ENCODE measurements around the gene KIF26B.
"Not testable (repeated sequence)": the region's sequence is repeated elsewhere in the genome, so short reads cannot be mapped to it uniquely, and the experiment has no call there.

Gene KIF26B

DNA sequence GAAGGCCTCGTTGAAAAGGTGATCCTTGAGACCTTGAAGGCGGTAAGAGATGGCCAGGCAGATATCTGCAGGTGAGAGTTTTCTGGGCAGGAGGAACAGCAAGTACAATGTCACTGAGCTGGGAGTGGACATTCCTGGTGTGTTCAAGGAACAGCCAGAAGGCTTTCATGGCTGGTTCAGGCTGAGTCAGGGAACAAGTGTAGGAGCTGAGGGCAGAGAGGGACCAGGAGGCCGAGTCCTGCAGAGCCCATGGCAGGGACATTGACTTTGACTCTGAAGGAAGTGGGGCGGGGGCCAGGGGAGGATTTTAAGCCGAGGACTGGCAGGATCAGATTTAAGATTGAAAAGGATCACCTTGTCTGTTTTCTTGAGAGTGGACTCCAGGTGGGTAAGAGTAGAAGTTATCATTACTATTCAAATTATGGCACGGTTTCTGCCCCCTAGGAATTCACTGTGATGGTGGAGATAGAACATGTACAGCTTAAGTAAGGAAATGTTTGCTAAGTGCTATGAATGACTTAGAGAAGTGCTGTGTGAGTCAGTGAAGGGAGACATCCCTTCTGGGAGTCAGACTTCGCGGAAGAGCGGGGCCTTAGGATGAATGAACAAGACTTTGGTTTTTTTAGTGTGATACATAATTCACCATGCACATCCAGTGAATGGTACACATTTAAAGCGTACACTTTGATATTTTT, 202.3 kb downstream of the KIF26B start:
- DNase-seq (ENCODE audit: low read depth): no peak

DNA sequence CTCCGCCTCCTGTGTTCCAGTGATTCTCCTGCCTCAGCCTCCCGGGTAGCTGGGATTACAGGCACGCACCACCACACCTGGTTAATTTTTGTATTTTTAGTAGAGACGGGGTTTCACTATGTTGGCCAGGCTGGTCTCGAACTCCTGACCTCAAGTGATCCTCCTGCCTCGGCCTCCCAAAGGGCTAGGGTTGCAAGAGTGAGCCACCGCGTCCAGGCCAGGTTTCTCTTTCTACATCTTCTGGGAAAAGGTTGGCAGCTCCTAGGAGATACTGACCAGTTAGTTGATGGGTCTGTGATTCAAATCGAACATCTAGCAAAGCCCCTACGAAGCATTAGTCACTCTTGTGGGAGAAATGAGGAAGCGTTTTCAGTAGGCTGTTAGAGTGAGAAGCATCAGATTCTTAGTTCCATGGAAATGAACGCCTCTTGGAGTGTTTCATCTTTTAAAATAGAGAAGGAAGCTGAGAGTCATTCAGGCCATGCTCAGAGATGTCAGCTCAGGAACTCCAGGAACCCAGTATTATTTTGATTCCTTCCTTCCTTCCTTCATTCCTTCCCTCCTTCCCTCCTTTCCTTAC, 204.4 kb downstream of the KIF26B start:
- DNase-seq (ENCODE audit: low read depth): not testable (repeated sequence)

DNA sequence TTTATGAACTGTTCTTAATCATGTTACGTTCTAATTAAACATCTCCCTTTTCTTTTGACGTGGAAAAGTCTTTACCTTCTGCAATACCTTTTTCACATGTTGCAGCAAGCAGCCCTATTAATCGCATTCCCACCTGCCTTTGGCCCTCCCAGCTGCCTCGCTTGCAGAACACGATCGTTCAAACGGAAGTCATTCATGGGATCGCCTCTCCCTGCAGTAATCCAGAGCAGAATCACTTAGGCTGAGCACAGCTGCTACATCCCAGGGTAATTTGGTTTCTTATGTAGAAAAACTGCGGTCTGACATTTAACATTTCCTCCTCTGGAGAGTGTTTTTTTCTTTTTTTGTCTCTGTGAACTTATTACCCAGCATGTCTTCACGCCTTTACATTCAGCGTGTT, 206.3 kb downstream of the KIF26B start:
- DNase-seq (ENCODE audit: low read depth): no peak

DNA sequence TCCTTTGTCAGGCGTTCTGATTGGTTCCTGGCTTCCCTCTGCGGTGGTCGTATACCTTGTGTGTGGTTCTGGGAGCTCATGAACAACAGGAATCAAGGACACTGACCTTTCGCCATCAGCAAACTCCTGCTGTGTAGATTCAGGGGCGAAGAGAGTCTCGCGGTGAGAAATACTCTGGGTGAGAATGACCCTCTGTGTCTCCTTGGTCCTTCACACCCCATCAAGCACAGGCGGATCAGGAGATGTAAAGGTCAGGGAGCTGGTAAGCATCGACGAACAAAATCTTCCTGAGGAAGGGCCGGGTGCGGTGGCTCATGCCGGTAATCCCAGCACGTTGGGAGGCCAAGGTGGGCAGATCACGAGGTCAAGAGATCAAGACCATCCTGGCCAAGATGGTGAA, 207.2 kb downstream of the KIF26B start:
- no peak for DNase-seq (ENCODE audit: low read depth)

DNA sequence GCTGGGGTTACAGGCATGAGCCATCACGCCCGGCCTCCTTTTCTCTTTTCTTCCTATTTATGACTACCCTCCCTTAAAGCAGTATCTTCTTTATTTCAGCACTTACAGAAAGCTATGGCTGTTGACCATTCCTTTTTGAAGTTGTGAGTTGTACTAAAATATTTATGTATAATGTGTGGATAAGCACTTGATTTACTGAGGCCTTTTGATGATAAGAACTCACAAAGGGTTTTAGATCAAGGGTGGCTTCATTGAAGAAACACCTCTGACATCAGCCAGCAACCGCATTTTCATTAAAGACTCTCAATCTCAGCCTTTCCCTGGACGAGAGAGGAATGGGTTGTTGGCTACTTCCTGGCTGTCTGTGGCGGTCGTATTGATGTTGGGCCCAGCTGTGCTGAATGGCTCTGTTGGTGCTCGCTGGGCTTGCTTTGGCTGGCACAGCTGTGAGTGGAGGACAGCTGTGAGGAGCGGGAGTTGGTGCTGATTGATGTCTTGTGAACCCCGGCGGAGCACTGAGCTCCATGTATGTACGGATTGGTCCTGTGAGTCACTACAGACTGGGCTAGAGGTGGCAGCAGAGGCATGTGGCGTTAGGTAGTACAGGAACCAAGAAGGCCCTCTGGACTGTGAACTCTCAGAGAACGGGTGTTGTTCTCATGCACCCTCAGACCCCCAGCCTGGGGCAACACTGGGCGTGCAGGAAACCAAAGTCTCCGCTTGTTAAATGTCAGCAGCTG, 208.8 kb downstream of the KIF26B start:
- DNase-seq (ENCODE audit: low read depth): no peak

DNA sequence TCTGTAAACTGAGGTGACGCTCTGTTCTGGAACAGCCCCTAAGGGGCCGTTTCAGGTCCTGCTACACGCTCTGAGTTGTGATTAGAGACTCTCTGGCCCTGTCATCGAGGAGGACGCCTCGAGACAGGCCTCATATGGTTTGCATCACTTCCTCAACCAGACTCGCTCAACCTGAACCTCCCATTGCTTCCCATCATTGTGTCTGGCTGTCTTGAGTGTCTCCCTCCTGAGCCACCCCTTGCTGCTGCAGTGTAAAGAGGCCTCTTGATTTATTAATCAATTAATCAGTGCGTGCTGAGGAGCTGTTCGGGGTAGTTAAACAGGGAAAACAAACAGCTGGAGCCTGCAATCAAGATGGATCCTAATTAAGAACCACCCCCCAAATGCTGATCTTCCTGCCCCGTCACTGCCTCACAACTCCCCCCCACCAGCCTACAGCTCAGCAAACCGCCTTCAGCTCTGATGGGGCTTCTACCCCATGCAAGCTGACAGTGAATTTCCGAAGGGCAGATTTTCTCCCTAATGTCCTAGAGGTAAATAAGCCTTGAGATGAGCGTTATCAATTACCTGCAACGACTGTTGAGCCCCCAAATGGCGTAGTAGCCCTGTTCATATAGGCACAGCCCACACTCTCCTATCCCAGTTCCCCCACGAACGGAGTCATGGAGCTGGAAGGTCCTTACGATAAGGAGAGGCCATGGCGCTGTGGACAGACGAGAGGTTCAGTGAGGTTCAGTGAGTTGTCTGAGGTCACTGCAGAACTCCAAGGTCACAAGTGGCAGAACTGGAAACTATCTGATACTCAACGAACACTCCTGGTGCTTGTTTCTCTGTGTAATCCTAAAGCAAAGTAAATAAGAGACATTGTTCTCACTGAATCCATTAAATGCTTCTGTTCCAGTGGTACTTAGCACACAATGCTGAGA, 210.6 kb downstream of the KIF26B start:
- DNase-seq (ENCODE audit: low read depth): no peak

DNA sequence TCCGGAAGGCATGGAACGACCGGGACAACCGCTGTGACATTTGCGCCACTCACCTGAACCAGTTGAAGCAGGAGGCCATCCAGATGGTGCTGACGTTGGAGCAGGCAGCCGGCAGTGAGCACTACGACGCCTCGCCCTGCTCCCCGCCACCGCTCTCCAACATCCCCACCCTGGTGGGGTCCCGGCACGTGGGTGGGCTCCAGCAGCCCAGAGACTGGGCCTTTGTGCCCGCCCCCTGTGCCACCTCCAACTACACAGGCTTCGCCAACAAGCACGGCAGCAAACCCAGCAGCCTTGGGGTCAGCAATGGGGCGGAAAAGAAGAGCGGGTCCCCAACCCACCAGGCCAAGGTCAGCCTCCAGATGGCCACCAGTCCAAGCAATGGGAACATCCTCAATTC, 212.1 kb downstream of the KIF26B start:
- no peak for DNase-seq (ENCODE audit: low read depth)

DNA sequence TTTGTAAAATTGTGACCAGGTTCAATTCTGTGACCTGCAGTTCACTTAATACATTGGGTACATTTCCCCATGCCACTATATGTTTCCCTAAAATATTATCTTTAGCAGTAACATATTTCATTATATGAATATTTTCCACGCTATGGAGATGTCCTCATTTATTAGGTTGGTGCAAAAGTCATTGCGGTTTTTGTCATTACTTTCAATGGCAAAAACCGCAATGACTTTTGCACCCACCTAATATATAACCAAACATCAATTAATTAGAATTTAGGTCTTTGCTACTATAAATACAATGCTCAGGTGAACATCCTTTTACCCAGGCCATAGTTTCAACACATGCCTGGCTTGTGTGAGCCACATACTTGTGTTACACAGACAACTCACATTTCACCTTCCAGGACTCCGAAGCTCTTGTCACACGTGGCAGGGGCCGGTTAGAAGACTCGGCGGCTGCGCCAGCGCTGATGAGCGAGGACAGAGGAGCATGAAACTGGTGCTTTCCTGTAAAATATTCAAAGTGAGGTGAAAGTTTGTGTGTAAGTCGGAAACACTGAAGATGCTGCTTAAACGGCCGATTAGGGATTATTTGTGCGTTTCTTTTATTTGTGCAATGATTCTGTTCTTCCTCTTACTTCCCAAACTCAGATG, 215.5 kb downstream of the KIF26B start:
- no peak for DNase-seq (ENCODE audit: low read depth)

DNA sequence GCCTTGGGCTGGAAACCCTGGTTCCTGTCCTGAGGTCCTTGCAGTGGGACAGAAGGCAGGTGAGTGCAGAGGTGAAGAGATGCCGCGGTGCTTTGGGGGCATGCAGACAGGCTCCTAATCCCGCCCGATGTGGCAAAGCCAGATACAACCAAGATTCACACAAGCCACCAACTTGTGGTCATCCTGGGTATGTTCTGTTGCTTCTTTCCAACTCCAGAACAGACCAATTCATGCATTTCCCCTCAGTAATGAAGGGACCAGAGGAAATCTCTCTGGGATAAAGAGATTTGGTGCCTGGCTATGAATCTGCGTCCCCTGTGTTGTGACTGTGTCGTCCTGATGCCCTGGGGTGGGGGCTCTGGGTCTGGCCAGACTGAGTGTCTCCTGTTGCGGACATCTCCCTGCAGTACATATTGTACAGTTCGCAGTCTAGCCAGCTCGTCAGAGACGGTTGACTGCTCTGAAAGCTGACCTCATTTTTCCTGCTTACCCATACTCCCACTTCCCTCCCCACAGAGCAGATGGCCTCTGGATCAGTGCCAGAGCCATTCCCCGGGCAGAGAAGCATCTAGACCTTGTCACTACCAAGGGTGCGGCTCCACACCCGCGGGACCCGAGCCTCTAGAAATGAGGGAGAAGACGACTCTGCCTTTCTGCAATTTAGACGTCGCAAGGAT, 216.3 kb downstream of the KIF26B start:
- DNase-seq (ENCODE audit: low read depth): no peak

DNA sequence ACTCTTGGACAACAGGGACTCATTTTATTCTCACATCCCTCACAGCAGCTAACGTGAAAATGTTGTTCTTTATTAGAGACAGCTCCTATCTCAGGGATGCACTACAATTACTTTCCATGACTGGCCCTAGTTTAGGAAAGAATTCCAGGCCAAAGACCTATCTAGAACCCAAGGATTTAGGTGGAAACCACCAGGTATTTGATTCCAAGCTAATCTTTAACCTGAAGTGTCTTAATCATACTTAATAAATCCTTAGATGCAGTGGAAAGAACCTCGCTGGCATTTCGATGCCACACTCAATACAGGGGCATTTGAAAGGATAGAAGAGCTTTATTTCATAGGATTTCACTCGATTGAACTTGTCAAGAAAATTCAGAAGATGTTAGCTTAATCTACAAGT, 218.3 kb downstream of the KIF26B start:
- DNase-seq (ENCODE audit: low read depth): no peak

DNA sequence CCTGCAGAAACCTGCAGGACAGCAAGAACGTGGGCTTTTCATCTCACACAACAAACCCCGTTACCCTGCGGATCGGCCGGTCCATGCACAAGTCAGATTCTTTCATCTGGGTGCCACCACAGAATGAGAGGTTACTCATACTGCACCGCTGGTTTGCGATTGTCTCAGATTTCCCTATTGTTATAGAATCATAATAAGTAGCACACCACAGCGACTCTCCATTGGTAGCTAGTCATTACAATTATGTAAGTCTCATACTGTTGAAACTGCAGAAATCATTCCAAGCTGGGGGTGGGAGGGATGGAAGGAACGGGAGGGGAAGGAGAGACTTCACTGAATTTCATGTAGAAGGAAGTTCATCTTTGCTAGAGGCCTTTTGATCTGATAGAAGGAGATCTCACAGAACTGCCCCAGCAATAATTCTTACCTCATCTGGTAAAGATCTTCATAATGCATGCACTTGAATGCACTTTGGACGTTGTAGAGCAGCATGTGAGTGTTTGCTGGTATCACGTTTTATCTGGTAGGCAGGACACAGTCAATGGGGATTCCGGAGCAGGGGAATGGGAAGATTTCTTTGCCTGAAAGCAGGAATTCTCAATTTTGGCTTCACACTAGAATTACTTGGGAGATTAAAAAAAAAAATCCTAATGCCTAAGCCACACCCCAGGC, 221.1 kb downstream of the KIF26B start:
- DNase-seq (ENCODE audit: low read depth): no peak

DNA sequence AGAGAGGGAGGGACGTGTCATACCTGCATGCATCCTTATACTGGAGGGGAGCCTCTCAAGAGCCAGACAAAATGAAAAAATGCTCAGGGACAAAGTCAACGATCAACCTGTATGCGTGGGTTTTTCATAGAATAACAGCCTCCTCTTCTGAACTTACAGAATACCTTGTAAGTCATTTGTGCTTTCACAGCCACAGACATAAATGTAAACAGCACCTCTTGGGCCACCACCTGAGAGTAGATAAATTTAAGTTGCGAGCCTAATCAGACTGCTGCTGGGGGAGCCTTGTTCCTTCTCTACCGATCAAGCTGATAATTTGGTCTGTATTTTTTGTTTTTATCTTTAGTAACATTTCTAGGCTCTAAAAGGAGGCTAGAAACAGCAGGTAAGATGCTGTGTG, 223.1 kb downstream of the KIF26B start:
- DNase-seq (ENCODE audit: low read depth): no peak

DNA sequence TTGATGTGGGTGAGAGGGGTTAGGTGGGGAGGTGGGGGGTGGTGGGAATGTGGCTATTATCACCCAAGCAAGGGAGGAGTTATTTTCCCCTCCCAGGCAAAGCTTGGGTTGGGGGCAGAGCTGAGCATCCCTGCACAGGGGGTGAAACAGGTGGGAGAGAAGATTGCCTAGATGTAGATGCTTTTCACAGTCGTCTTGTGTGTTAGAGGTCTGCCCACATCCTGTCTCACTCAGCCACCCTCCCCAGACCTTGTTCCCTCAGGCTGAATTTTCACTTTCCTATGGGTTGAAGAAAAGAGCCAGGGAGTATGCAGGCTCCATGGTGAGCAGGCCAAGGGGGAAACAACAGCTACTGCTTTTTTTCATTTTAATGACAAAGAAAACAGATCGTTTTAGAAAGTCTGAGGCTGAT, 223.5 kb downstream of the KIF26B start:
- no peak for DNase-seq (ENCODE audit: low read depth)

DNA sequence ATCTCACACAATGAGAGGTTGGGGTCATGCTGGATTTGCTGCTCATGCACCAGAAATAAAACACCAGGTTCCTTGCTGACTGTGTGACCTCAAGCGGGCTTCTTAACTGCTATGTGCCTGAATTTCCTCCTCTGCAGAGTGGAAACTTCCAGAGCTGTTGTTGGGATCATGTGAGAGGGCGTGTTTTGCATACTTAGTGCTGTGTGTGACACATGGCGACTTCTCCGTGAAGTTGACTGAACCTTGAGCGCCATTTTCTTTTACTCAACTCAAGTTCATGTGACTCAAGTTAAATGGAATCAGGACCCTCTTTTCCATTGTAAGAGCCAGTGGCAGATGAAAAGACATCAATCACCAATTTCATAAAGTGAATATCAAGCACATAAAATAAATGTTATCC, 224.0 kb downstream of the KIF26B start:
- DNase-seq (ENCODE audit: low read depth): no peak

DNA sequence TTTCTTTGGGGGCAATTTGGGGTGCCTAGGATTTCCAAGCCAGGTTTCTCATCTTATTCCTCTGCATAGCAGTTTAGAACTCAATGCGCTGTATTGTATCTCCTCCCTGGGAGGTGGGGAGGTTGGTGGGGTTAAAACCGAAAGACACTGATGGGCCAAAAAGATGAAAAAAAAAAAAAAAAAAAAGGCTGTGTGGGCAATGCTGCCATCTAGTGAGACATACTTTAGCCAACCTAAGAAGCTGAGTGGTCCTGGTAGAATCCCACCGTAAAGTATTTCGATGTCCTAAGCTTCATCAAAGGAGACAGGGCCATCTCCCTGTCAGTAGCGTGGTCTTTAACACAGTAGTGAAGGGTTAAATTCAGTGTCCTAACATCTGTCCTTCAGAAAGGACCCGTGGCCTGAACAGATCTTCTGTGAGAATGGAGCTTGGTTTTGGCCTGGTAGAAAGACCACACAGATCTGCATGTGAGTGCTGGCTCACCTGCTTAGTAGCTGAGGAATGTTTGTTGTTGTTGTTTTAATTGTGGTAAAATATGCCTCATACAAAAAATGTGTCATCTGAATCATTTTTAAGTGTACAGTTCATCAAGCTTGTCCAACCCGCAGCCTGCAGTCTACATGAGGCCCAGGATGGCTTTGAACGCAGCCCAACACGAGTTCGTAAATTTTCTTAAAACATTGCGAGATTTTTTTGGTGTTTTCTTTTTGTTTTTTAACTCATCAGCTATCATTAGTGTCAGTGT, 226.2 kb downstream of the KIF26B start:
- DNase-seq (ENCODE audit: low read depth): no peak

DNA sequence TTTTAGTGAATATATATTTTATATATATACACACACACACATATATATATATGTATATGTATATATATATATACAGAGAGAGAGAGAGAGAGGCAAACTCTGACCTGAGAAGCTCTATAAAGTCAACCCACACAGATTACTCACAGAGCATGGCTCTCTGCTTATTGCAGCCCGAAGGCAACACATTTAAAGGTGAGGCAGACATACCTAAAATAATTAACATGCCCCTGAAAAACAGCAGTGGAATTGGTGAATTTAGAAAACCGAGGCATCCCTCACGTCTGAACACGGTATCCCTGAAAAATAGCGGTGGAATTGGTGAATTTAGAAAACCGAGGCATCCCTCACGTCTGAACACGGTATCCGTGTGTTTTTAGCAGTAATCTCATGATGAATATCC, 228.2 kb downstream of the KIF26B start:
- DNase-seq (ENCODE audit: low read depth): no peak

DNA sequence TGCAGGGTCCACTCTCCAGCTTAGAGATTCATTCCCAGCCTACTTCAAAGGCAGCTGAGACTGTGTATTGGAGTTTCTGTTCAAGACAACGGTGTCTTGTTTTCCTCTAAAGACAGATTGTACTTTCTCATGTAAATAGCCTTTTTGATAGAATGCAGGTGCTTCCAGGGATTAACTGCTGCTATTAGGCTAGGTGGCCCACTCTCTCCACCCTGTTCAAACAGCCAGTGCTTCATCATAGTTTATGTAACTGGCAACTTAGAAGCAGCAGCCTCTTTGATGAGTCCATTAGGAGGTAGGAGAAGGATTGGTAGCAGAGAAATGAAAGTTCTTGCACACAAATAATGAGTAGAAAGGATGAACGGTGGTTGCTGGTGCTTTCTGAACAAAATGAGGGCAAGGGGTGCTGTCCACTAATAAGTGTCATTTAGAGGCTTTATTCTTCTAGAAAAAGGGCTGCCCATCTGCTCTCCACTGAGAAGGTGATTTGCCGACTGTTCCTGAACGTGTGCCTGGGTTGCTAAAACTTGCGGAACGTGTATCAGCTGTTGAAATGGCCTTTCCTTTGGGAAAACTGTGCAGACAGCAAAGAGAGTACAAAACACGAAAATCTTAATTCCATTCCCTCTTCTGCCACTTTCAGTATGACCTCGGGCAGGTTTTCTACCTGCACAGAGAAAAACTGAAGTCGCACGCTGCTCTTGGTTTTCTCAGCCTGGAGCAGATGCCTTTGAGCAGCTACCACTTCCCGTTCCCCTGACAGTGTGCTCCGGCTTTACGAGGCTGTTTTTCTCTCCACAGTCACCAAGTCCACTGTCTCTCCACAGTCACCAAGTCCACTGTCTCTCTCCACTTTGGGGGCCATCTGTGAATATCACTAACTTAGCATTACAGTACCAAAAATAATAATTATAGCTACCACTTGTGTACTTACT, 228.9 kb downstream of the KIF26B start:
- DNase-seq (ENCODE audit: low read depth): no peak

DNA sequence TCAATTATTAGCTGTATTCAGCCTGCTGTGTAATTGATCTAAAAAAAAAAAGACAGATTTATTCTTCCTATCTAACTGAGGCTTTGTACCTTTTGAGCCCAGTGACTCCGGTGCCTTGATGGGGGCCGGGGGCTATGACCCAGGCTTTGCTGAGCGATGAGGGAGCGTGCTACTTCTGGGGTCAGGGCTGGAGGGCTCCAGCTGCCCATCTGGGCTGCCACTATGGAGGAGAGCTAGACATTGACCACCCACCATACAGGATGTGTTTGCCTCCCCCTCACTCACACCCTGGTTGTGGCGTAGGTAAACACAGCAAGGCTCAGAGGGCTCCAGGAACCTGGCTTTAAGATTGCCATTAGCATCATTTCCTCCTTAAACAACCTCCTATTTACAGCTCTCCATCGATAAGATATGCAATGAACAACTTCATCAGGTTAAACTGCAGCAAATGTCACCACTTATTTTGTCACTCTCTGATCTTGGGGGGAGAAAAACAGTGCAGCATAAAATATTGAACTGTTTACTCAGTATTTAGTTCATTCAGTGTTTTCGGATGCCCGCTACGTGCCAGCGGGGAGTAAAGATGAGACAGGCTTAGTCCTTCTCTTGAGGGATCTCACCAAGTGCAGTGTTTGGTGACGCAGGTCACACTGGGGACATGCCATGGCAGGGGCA, 231.6 kb downstream of the KIF26B start:
- DNase-seq (ENCODE audit: low read depth): no peak
